Activated CD4-positive, alpha-beta memory T cell treated with anti-CD3 and anti-CD28 coated beads for 36 hours (primary cell): Measurements from ENCODE around the gene SNX27. TPM values are rescaled to one million over a fixed set of nuclear protein-coding genes. Genes with fewer than 3 reads are reported as not detected.

Experiments used
- CTCF ChIA-PET: fragments of 350-600 bp; sonication (Branson Sonifier 250); formaldehyde crosslinking; loops from one replicate; lab custom pipeline; 2021; ENCODE audit warnings: antibody characterized with exemption, inconsistent platforms; lab: Charles Lee
- POLR2A ChIA-PET: fragments of 350-600 bp; sonication (Branson Sonifier 250); formaldehyde crosslinking; loops from one replicate; lab custom pipeline; 2021; ENCODE audit warnings: antibody characterized with exemption; lab: Charles Lee
- DNase-seq: peaks from one replicate; pipeline ENCODE4 v3.0.0-alpha.2; 2020
- H3K27ac Mint-ChIP-seq: one replicate; pipeline ENCODE4 v1.8.0; 2021; ENCODE audit warnings: mixed read lengths
- H3K27me3 Mint-ChIP-seq: one replicate; pipeline ENCODE4 v1.8.0; 2021; ENCODE audit warnings: mixed read lengths
- H3K36me3 Mint-ChIP-seq: one replicate; pipeline ENCODE4 v1.8.0; 2021; ENCODE audit warnings: mixed read lengths
- H3K4me1 Mint-ChIP-seq: one replicate; pipeline ENCODE4 v1.8.0; 2021; ENCODE audit warnings: low read depth, mixed read lengths
- H3K4me3 Mint-ChIP-seq: one replicate; pipeline ENCODE4 v1.8.0; 2021; ENCODE audit warnings: mild to moderate bottlenecking, mixed read lengths
- H3K9me3 Mint-ChIP-seq: one replicate; pipeline ENCODE4 v1.8.0; 2021; ENCODE audit warnings: mixed read lengths
- intact Hi-C: fragments of 100-400 bp; cut with micrococcal nuclease; formaldehyde crosslinking; loops from one replicate; pipeline ENCODE4 v1.15.1; 2023
- total RNA-seq, 2 experiments: library from RNA; stranded (reverse); gene quantifications; one replicate each; pipeline ENCODE4 v1.2.3, GENCODE V29; 2021

SNX27 gene
- total RNA-seq, 2 experiments from 2014 or later, result 27.1 to 30.7 TPM

DNA sequence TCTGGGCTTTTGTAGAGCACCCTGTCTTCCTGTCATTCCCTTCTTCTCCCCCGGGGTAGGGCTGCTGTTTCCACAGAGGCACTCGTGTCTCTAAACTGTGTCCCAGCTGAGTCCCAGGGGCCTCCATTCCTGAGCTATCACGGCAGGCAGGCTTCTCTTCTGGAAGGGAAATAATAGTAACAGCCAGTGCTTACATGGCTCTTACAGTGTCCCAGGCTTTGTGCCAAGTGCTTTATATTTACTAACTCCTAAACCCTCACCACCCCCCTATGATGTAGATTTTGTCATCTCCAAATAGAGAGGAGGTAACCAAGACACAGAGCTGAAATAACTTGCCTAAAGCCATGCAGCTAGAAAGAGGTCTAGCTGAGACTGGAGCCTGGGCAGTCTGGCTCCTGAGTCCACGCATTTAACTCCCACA lies 106.2 kb downstream of the SNX27 start:
- H3K4me1 Mint-ChIP-seq, result peaks cover 26% of the 10 kb centered on the region
- CTCF ChIA-PET, result no interaction called here
- no peaks in the 10 kb centered on the region for H3K9me3 Mint-ChIP-seq
- DNase-seq, result no peak
- POLR2A ChIA-PET, result interaction anchor here (0.6 kb wide), 1 partner anchor 31 kb away, joined by 4 read pairs; no protein-coding TSS in a partner anchor
- peaks cover 58% of the 10 kb centered on the region for H3K27me3 Mint-ChIP-seq
- intact Hi-C loops, result no loop called here
- no peaks in the 10 kb centered on the region for H3K36me3 Mint-ChIP-seq
- no peak overlapping the region for H3K4me3 Mint-ChIP-seq
- H3K27ac Mint-ChIP-seq, result no peak overlapping the region

- Mint-ChIP-seq H3K9me3 (no peaks in the 10 kb centered on the region), H3K4me3 (no peak overlapping the region), H3K36me3 (no peaks in the 10 kb centered on the region), H3K27me3 (peaks cover 57% of the 10 kb centered on the region), H3K4me1 (peaks cover 26% of the 10 kb centered on the region), H3K27ac (no peak overlapping the region)
- DNase-seq, result no peak
- CTCF ChIA-PET, result no interaction called here
- intact Hi-C loops, result no loop called here
- POLR2A ChIA-PET, result interaction anchor here (0.6 kb wide), 1 partner anchor 31 kb away, joined by 4 read pairs; no protein-coding TSS in a partner anchor
Measured at GRCh38 chr1:151718666-151719065, 106.8 kb downstream of the SNX27 start.

GRCh38 chr1:151720125-151720524 lies 108.3 kb downstream of the SNX27 start:
- H3K36me3 Mint-ChIP-seq, result no peaks in the 10 kb centered on the region
- peaks cover 57% of the 10 kb centered on the region for H3K27me3 Mint-ChIP-seq
- no peak overlapping the region for H3K27ac Mint-ChIP-seq
- POLR2A ChIA-PET, result no interaction called here
- no peak for DNase-seq
- H3K9me3 Mint-ChIP-seq, result no peaks in the 10 kb centered on the region
- CTCF ChIA-PET, result interaction anchor here (1.4 to 1.9 kb wide), 4 partner anchors 15 to 126 kb away, joined by 3 to 9 read pairs (median 6); no protein-coding TSS in a partner anchor
- intact Hi-C loops, result no loop called here
- no peak overlapping the region for H3K4me3 Mint-ChIP-seq
- H3K4me1 Mint-ChIP-seq, result peaks cover 26% of the 10 kb centered on the region

- no peak for DNase-seq
- Mint-ChIP-seq H3K27ac (no peak overlapping the region), H3K4me3 (peak overlapping the region; percentile 28), H3K36me3 (no peaks in the 10 kb centered on the region), H3K9me3 (no peaks in the 10 kb centered on the region), H3K27me3 (peaks cover 55% of the 10 kb centered on the region), H3K4me1 (peaks cover 26% of the 10 kb centered on the region)
- ChIA-PET POLR2A (no interaction called here), CTCF (interaction anchor here (1.4 to 1.9 kb wide), 4 partner anchors 14 to 126 kb away, joined by 3 to 9 read pairs (median 6); no protein-coding TSS in a partner anchor)
- intact Hi-C loops, result no loop called here
Measured at GRCh38 chr1:151720554-151720953, 108.7 kb downstream of the SNX27 start.

DNA sequence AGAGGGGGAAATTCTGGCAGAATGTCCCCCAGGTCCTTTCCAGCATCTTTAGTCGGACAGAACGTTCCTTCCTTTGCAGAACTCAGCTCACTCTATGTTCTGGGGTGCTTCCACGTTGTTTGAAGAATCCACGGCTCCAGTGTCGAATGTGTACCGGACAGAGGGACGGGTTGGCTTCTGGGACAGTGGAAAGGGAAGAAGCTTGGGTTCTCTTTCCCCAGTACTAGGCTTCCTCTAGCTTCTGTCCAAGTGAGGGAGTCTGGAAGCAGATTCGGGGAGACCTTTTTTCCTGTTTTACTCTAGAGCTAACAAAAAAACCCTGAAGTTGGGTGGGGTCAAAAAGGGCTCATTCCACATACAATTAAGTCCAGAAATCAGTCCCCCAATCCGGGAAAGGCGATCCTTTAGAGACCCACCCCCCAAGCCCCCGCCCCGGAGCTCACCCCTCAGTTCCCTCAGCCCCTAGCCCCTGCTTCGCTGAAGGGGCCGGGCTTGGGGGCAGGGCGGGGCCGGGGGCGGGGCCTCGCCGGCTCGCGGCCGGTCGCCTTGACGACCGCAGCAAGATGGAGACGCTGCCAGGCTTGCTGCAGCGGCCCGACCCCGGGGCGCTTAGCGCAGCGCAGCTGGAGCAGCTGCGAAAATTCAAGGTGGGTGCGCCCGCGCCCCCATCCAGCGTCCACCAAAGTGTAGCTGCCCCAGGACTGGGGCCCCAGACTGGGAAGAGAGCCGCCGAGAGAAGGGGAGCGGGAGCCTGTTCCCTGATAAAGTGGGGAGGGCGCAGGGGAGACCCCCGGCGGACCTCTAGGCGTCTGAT lies 109.3 kb downstream of the SNX27 start, which contains the start of gene RIIAD1:
RIIAD1 (plus strand) TSS at position 549 of the 814 bp plus-strand sequence; CDS start at position 564, 15 bp downstream.
- H3K27ac Mint-ChIP-seq, result no peak within 1 kb of the TSS
- intact Hi-C loops, result no loop called here
- peak within 1 kb of the TSS; percentile 68 for H3K4me3 Mint-ChIP-seq
- peaks cover 53% of the 10 kb centered on the region for H3K27me3 Mint-ChIP-seq
- CTCF ChIA-PET, result interaction anchor here (1.4 to 1.9 kb wide), 4 partner anchors 14 to 127 kb away, joined by 3 to 9 read pairs (median 6); no protein-coding TSS in a partner anchor
- DNase-seq, result peak; percentile 63
- peaks cover 24% of the 10 kb centered on the region for H3K4me1 Mint-ChIP-seq
- no peaks in the 10 kb centered on the region for H3K9me3 Mint-ChIP-seq
- H3K36me3 Mint-ChIP-seq, result no peaks in the 10 kb centered on the region
- POLR2A ChIA-PET, result no interaction called here

DNA sequence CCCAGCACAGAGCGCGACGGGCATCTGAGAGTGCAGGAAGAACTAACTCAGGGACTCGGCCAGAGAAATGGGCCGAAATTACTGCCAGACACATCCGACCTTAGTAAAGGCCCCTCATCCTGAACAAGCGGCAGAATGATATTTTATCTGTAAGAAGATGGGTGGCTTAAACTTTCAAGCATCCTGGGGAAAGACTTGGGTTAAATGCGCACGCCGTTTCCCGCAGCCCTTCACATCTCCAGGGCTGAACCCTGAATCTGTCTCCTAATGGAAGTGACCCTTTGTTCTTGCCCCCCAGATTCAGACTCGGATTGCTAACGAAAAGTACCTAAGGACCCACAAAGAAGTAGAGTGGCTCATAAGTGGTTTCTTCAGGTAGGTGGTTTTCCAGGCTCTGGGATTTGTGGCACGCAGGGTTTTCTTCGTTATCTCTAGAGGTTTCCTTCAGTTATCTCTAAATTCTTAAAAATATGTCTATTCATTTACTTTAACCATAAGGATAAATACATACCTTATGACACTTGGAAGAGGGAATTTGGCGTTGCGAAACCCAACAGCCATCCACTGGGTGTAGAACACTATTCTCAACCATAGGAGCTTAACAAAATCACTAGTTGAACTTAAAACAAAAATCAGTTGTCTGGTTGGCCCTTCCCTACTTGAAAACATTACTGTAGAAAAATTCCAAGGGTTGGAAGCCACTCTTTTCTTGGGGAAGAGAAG lies 110.1 kb downstream of the SNX27 start:
- ChIA-PET CTCF (interaction anchor here (1.2 to 3.1 kb wide), 2 partner anchors 12 to 115 kb away, joined by 3 to 13 read pairs; no protein-coding TSS in a partner anchor), POLR2A (no interaction called here)
- Mint-ChIP-seq H3K4me3 (peak overlapping the region; percentile 68), H3K9me3 (no peaks in the 10 kb centered on the region), H3K27ac (no peak overlapping the region), H3K4me1 (peaks cover 21% of the 10 kb centered on the region), H3K36me3 (no peaks in the 10 kb centered on the region), H3K27me3 (peaks cover 51% of the 10 kb centered on the region)
- intact Hi-C loops, result no loop called here
- DNase-seq, result no peak

DNA sequence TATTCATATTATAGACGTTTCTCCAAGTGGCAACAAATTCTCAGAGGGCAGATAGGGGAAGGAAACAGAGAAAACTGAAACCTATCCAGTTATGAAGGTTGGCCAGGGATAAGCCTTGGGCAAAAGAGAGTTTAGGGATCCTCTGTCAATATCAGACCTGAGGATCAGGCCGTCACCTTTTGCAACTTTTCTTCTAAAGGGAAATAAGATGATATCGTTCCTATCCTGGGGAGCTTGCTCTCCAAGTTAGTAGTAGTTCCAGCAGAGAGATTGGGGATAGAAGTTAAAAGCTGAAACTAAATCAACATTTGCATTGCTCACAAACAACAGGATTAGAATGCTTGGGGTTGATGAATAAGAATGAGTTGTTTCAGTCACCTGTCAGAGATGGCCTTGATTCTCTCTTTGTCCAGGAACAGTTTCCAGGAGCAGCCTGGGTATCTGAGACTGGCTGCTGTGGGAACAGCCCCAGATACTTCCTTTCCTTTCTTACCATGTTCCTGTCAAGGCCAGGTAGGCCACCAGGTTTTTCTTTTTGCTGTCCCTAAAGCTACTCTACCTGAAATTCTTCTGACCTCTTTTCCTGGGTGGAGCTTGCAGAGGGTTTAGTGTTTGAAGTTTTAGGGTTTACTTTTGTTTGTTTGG lies 112.0 kb downstream of the SNX27 start:
- POLR2A ChIA-PET, result no interaction called here
- no peaks in the 10 kb centered on the region for H3K36me3 Mint-ChIP-seq
- CTCF ChIA-PET, result interaction anchor here (3.1 kb wide), 1 partner anchor 10 kb away, joined by 13 read pairs; no protein-coding TSS in a partner anchor
- intact Hi-C loops, result no loop called here
- H3K4me1 Mint-ChIP-seq, result peaks cover 16% of the 10 kb centered on the region
- H3K4me3 Mint-ChIP-seq, result no peak overlapping the region
- H3K27ac Mint-ChIP-seq, result no peak overlapping the region
- DNase-seq, result no peak
- no peaks in the 10 kb centered on the region for H3K9me3 Mint-ChIP-seq
- H3K27me3 Mint-ChIP-seq, result peaks cover 44% of the 10 kb centered on the region

DNA sequence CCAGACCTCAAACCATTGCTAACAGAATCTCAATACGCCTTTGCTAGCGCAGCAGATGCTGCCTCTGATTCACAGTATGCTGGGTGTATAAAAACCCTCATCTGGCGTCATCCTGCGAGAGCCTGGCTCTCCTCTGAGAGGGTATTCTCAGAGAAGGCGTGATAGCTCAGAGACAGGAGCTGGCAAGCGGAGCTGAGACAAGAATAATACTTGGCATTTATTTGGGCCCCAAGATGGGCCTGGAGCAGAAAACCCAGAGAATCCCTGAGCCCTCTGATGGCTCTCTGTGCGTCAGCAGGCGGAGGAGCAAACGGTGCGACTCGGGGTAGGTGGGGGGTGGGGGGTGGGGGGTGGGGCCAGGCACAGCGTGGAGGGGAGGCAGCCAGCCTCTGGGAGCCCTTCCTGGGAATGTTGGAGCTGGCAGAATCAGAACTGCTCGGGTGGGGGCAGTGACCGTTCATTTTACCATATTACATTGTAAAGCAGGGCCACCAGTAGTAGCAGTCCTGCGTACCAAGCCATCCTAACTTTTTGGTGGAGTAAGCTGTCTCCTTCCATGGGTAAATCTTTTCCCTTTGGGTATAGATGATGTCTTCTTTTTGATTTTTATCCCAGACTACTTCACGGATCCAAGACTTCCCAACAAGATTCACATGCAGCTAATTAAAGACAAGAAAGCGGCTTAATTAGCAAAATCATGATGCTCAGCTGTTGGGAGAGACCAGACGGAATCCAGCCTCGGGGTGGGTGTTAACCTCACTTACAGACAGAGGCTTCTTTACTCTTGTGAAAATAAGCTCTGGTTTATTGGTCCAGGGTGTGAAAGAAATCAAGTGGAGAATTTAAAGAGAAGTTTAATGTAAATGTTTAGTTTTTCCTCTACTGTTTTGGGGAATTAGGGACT lies 116.6 kb downstream of the SNX27 start:
- no peak overlapping the region for H3K4me3 Mint-ChIP-seq
- no peak overlapping the region for H3K27ac Mint-ChIP-seq
- H3K4me1 Mint-ChIP-seq, result no peaks in the 10 kb centered on the region
- POLR2A ChIA-PET, result no interaction called here
- no peaks in the 10 kb centered on the region for H3K9me3 Mint-ChIP-seq
- CTCF ChIA-PET, result interaction anchor here (3.0 kb wide), 1 partner anchor 109 kb away, joined by 8 read pairs; no protein-coding TSS in a partner anchor
- no peak for DNase-seq
- intact Hi-C loops, result no loop called here
- H3K27me3 Mint-ChIP-seq, result peaks cover 41% of the 10 kb centered on the region
- H3K36me3 Mint-ChIP-seq, result no peaks in the 10 kb centered on the region

DNA sequence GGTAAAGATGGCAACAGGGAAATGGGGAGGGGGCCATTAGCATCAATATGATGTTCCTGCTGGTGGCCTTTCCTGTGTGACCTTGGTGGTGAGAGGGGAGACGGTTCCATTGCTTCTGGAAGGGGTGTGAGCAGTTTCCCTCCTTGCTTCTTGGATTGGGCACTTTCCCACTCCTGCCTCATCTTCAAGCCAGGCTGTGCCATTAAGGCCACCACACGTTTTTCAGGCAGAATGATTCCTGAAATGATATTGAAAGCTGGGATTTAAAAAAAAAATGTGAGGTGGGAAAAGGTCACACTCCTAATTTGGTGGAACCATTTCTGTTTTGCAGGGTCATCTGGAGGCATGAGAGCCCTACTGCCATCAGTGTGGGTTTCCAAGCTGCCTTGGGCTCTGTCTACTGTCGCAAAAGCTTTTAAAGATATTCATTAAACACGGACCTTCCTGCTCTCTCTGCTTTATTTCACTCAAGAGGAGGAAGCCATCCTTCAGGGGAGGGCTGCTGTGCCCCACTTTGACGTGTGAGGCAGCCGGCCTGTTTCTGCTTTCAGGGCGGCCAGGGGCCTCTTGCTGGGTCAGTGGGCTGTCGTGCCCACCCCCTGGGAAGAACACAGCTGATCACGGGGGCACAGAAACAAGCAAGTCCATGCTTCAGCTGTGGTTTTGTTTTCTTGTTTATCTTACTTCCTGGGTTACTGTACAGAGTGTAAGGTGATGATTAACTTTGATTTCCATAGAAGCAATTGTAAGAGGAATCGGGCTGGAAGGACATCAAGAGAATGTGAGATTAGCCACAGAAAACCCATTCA lies 117.5 kb downstream of the SNX27 start:
- ChIA-PET POLR2A (no interaction called here), CTCF (interaction anchor here (3.0 kb wide), 1 partner anchor 108 kb away, joined by 8 read pairs; no protein-coding TSS in a partner anchor)
- no peaks in the 10 kb centered on the region for H3K9me3 Mint-ChIP-seq
- H3K27me3 Mint-ChIP-seq, result peaks cover 33% of the 10 kb centered on the region
- no peak overlapping the region for H3K27ac Mint-ChIP-seq
- H3K36me3 Mint-ChIP-seq, result no peaks in the 10 kb centered on the region
- DNase-seq, result no peak
- no peaks in the 10 kb centered on the region for H3K4me1 Mint-ChIP-seq
- no peak overlapping the region for H3K4me3 Mint-ChIP-seq
- intact Hi-C loops, result no loop called here

DNA sequence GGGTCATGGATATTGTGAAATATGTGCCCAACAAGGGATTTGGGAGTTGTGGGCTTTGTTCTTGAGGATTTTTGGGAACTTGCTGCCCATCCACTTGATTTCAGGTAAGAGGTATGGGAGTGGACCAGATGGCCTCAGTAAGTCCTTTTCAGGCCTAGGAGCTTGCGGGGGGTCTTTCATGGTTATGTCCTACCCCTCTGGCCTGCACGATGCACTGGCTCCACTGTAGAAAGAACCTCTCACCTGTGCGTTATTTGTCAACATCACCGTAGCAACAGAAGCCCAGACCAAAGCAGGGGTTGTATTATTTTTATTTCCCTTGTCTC lies 118.1 kb downstream of the SNX27 start:
- no peaks in the 10 kb centered on the region for H3K36me3 Mint-ChIP-seq
- intact Hi-C loops, result loop anchor here (10.0 kb wide), 1 partner anchor 285 kb away; no protein-coding TSS in a partner anchor
- ChIA-PET POLR2A (no interaction called here), CTCF (no interaction called here)
- H3K4me1 Mint-ChIP-seq, result no peaks in the 10 kb centered on the region
- H3K27me3 Mint-ChIP-seq, result peaks cover 31% of the 10 kb centered on the region
- no peak overlapping the region for H3K27ac Mint-ChIP-seq
- no peak overlapping the region for H3K4me3 Mint-ChIP-seq
- no peaks in the 10 kb centered on the region for H3K9me3 Mint-ChIP-seq
- no peak for DNase-seq
